Hepatocyte (in vitro differentiated cells): ENCODE results near the gene NUDT16L1.

Source experiments
- EZH2 ChIP-seq: fragments of 200-600 bp; sonication (generic); IDR thresholded peaks from 2 replicates; pipeline ENCODE4 v1.6.1; 2016; ENCODE audit warnings: antibody characterized with exemption, mild to moderate bottlenecking, borderline replicate concordance
- EZH2phosphoT487 ChIP-seq: fragments of 200-600 bp; sonication (generic); IDR thresholded peaks from one replicate; pipeline ENCODE4 v1.6.1; 2018; ENCODE audit warnings: antibody characterized with exemption, mild to moderate bottlenecking, low read depth, moderate library complexity; ENCODE audit not compliant: unreplicated experiment, severe bottlenecking
- TF ChIP-seq, protein P1 (sequence below): fragments of 200-600 bp; sonication (generic); IDR thresholded peaks from 2 replicates; pipeline ENCODE4 v1.5.1; 2016; ENCODE audit warnings: antibody characterized with exemption, mild to moderate bottlenecking; ENCODE audit not compliant: poor library complexity

DNA sequence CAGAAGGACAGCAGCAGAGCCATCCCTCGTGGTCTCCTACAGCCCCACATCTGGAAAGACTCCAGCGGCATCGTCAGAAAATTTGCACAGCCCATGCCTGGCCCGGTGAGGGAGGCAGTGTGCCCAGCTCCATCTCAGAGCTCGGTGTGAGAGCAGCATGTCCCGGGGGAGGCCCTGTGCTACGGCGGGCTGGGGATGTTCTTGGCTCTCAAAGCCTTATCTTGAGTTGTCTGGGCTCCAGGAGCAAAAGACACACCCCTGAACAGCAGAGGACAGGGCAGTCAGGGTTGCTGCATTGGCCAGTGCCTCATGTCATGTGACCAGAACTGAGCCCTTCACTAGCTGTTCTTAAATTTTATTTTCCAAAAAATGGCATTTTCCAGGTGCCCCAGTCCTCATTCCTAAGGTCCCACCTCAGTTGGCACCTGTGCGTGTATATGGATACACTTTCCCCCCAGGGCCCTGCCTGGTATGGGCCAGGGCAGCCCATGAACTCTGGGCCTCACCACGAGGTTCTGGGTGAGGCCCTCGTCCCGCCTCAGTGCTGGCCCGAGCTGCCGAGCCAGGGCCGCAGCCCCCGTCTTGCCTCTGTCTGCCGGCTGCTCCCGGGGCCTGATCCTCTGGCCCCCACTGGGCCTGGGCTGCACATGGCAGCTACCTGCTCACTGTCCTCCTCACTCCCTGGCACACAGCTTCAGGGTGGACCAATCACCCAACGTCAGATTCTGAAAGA lies 3.0 kb downstream of the NUDT16L1 start:
- TF ChIP-seq, protein P1, sequence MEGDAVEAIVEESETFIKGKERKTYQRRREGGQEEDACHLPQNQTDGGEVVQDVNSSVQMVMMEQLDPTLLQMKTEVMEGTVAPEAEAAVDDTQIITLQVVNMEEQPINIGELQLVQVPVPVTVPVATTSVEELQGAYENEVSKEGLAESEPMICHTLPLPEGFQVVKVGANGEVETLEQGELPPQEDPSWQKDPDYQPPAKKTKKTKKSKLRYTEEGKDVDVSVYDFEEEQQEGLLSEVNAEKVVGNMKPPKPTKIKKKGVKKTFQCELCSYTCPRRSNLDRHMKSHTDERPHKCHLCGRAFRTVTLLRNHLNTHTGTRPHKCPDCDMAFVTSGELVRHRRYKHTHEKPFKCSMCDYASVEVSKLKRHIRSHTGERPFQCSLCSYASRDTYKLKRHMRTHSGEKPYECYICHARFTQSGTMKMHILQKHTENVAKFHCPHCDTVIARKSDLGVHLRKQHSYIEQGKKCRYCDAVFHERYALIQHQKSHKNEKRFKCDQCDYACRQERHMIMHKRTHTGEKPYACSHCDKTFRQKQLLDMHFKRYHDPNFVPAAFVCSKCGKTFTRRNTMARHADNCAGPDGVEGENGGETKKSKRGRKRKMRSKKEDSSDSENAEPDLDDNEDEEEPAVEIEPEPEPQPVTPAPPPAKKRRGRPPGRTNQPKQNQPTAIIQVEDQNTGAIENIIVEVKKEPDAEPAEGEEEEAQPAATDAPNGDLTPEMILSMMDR: no peak
- TF ChIP-seq EZH2 (no peak), EZH2phosphoT487 (no peak)
